IMR-90 (cell line): ENCODE results near the gene AUTS2. TPM values are rescaled to one million over a fixed set of nuclear protein-coding genes. Genes with fewer than 3 reads are reported as not detected.

Experiments used
- ATAC-seq: fragments of 200-7000 bp; cut with Tn5 transposase; 2 replicates; pipeline ENCODE4 v1.9.1; 2020; ENCODE audit warnings: low read depth, mild to moderate bottlenecking, moderate library complexity
- BruUV-seq: library from RNA; stranded (reverse); fragments of 400-500 nt; replicated peaks from 2 replicates; lab custom pipeline; 2021; lab: Mats Ljungman, UMichigan
- CTCF ChIA-PET: fragments of 300-600 bp; formaldehyde crosslinking; extraction: SDS; loops from one replicate; lab custom pipeline; 2021; ENCODE audit warnings: antibody characterized with exemption; lab: Yijun Ruan, JAX
- POLR2A ChIA-PET: fragments of 300-600 bp; sonication (Branson Sonifier 250); formaldehyde crosslinking; loops from one replicate; lab custom pipeline; 2022; ENCODE audit warnings: antibody characterized with exemption; ENCODE audit not compliant: unreplicated experiment; lab: Charles Lee
- DNase-seq: peaks from one replicate; pipeline ENCODE4 v3.0.0; 2013
- H2AFZ ChIP-seq: replicated peaks from 2 replicates; pipeline ENCODE3; 2013; ENCODE audit warnings: low read length, mild to moderate bottlenecking; ENCODE audit not compliant: poor library complexity
- H2AK5ac ChIP-seq: 2 replicates; pipeline ENCODE4 v1.6.1; 2013; ENCODE audit warnings: low read depth, low read length, inconsistent platforms
- H2AK9ac ChIP-seq: replicated peaks from 2 replicates; pipeline ENCODE3; 2013; ENCODE audit warnings: mild to moderate bottlenecking, low read depth, low read length, moderate library complexity; ENCODE audit not compliant: poor library complexity
- H2BK120ac ChIP-seq: 2 replicates; pipeline ENCODE4 v1.6.1; 2013; ENCODE audit warnings: low read depth, low read length, inconsistent platforms
- H2BK15ac ChIP-seq: 3 replicates; pipeline ENCODE4 v1.6.1; 2013; ENCODE audit warnings: low read depth, low read length, inconsistent platforms
- H2BK20ac ChIP-seq: 2 replicates; pipeline ENCODE4 v1.6.1; 2013; ENCODE audit warnings: low read depth, mild to moderate bottlenecking, inconsistent platforms, low read length, moderate library complexity
- H2BK5ac ChIP-seq: 2 replicates; pipeline ENCODE4 v1.6.1; 2013; ENCODE audit warnings: mild to moderate bottlenecking, low read depth, low read length, inconsistent platforms; ENCODE audit not compliant: poor library complexity, severe bottlenecking
- H3K14ac ChIP-seq: replicated peaks from 2 replicates; pipeline ENCODE4 v1.6.1; 2013; ENCODE audit warnings: low read depth, low read length, inconsistent platforms
- H3K18ac ChIP-seq: 2 replicates; pipeline ENCODE4 v1.6.1; 2013; ENCODE audit warnings: low read depth, low read length, control low read depth
- H3K23ac ChIP-seq: 2 replicates; pipeline ENCODE4 v1.6.1; 2013; ENCODE audit warnings: low read depth, low read length, inconsistent platforms
- H3K27ac ChIP-seq: 2 replicates; pipeline ENCODE4 v1.5.1; 2013; ENCODE audit warnings: mild to moderate bottlenecking, control low read depth, low read length; ENCODE audit not compliant: insufficient read depth
- H3K27me3 ChIP-seq: 2 replicates; pipeline ENCODE4 v1.6.1; 2013; ENCODE audit warnings: low read length; ENCODE audit not compliant: control insufficient read depth, insufficient read depth
- H3K36me3 ChIP-seq: 2 replicates; pipeline ENCODE4 v1.6.1; 2013; ENCODE audit warnings: low read length, mixed read lengths; ENCODE audit not compliant: control insufficient read depth, insufficient read depth
- H3K4ac ChIP-seq: 2 replicates; pipeline ENCODE4 v1.6.1; 2013; ENCODE audit warnings: low read depth, low read length, inconsistent platforms
- H3K4me1 ChIP-seq: 2 replicates; pipeline ENCODE4 v1.6.1; 2013; ENCODE audit warnings: low read length, mixed read lengths; ENCODE audit not compliant: control insufficient read depth, insufficient read depth
- H3K4me2 ChIP-seq: 2 replicates; pipeline ENCODE4 v1.6.1; 2013; ENCODE audit warnings: low read depth, mild to moderate bottlenecking, control low read depth, low read length, moderate library complexity
- H3K4me3 ChIP-seq: 2 replicates; pipeline ENCODE4 v1.5.1; 2013; ENCODE audit warnings: low read depth, mild to moderate bottlenecking, control low read depth, low read length, moderate library complexity; ENCODE audit not compliant: insufficient read depth
- H3K56ac ChIP-seq: 2 replicates; pipeline ENCODE4 v1.6.1; 2013; ENCODE audit warnings: low read length, inconsistent platforms; ENCODE audit not compliant: insufficient read depth; ENCODE audit errors: extremely low read depth
- H3K79me1 ChIP-seq, 2 experiments: 2 replicates each; pipeline ENCODE4 v1.6.1; 2013; ENCODE audit warnings: low read length in 2 of 2, inconsistent platforms in 1 of 2, low read depth in 1 of 2
- H3K9ac ChIP-seq: 2 replicates; pipeline ENCODE4 v1.6.1; 2013; ENCODE audit warnings: low read depth, low read length, control low read depth
- H3K9me1 ChIP-seq: 2 replicates; pipeline ENCODE4 v1.6.1; 2013; ENCODE audit warnings: low read length, inconsistent platforms; ENCODE audit not compliant: insufficient read depth
- H3K9me3 ChIP-seq: 2 replicates; pipeline ENCODE4 v1.6.1; 2013; ENCODE audit warnings: low read length; ENCODE audit not compliant: control insufficient read depth, insufficient read depth
- H4K20me1 ChIP-seq: 2 replicates; pipeline ENCODE4 v1.6.1; 2013; ENCODE audit warnings: low read length, inconsistent platforms; ENCODE audit not compliant: insufficient read depth
- H4K5ac ChIP-seq: 2 replicates; pipeline ENCODE4 v1.6.1; 2013; ENCODE audit warnings: mild to moderate bottlenecking, low read depth, low read length, control low read depth
- H4K8ac ChIP-seq, 2 experiments: 2 replicates each; pipeline ENCODE4 v1.6.1; 2013; ENCODE audit warnings: low read depth in 2 of 2, low read length in 2 of 2, control low read depth in 1 of 2, inconsistent platforms in 1 of 2
- H4K91ac ChIP-seq: 2 replicates; pipeline ENCODE4 v1.6.1; 2013; ENCODE audit warnings: low read depth, low read length, inconsistent platforms; ENCODE audit not compliant: insufficient read depth
- BHLHE40 ChIP-seq: fragments of 150-350 bp; IDR thresholded peaks from 2 replicates; pipeline ENCODE4 v1.6.1; 2016; ENCODE audit warnings: mild to moderate bottlenecking, low read depth, low read length
- CEBPB ChIP-seq: IDR thresholded peaks from 2 replicates; pipeline ENCODE4 v1.6.1; 2012; ENCODE audit warnings: low read depth, low read length, improper control_type of control experiment
- CHD1 ChIP-seq: IDR thresholded peaks from 2 replicates; pipeline ENCODE4 v1.6.1; 2012; ENCODE audit warnings: low read depth, low read length, improper control_type of control experiment
- CTCF ChIP-seq: conservative IDR thresholded peaks from 2 replicates; pipeline ENCODE4 v1.5.1; 2012; ENCODE audit warnings: mild to moderate bottlenecking, low read depth, low read length, improper control_type of control experiment
- ELK1 ChIP-seq: fragments of 150-350 bp; IDR thresholded peaks from 2 replicates; pipeline ENCODE4 v1.6.1; 2016; ENCODE audit warnings: low read depth, mild to moderate bottlenecking, low read length, moderate library complexity, borderline replicate concordance
- FOS ChIP-seq: fragments of 150-350 bp; IDR thresholded peaks from 2 replicates; pipeline ENCODE4 v1.6.1; 2016; ENCODE audit warnings: low read depth, low read length
- MAFK ChIP-seq: IDR thresholded peaks from 2 replicates; pipeline ENCODE4 v1.6.1; 2012; ENCODE audit warnings: low read depth, low read length, improper control_type of control experiment
- MAZ ChIP-seq: IDR thresholded peaks from 2 replicates; pipeline ENCODE4 v1.6.1; 2012; ENCODE audit warnings: low read depth, mild to moderate bottlenecking, low read length, improper control_type of control experiment, moderate library complexity, borderline replicate concordance
- MXI1 ChIP-seq: IDR thresholded peaks from 2 replicates; pipeline ENCODE4 v1.6.1; 2012; ENCODE audit warnings: low read depth, mild to moderate bottlenecking, low read length, moderate library complexity, borderline replicate concordance
- NFE2L2 ChIP-seq: fragments of 150-350 bp; IDR thresholded peaks from 2 replicates; pipeline ENCODE4 v1.6.1; 2016; ENCODE audit warnings: low read depth, mild to moderate bottlenecking, low read length
- POLR2A ChIP-seq: IDR thresholded peaks from 2 replicates; pipeline ENCODE4 v1.6.1; 2012; ENCODE audit warnings: mild to moderate bottlenecking, low read depth, low read length
- RAD21 ChIP-seq: IDR thresholded peaks from 2 replicates; pipeline ENCODE4 v1.6.1; 2012; ENCODE audit warnings: low read length, improper control_type of control experiment
- RCOR1 ChIP-seq: IDR thresholded peaks from 2 replicates; pipeline ENCODE4 v1.6.1; 2012; ENCODE audit warnings: mild to moderate bottlenecking, low read length, improper control_type of control experiment; ENCODE audit not compliant: insufficient replicate concordance
- RFX5 ChIP-seq: IDR thresholded peaks from 2 replicates; pipeline ENCODE4 v1.8.0; 2012; ENCODE audit warnings: low read depth, mild to moderate bottlenecking, low read length, moderate library complexity
- SMC3 ChIP-seq: fragments of 150-350 bp; IDR thresholded peaks from 2 replicates; pipeline ENCODE4 v1.6.1; 2016; ENCODE audit warnings: low read depth, mild to moderate bottlenecking, antibody characterized with exemption, low read length, moderate library complexity
- USF2 ChIP-seq: fragments of 150-350 bp; IDR thresholded peaks from 2 replicates; pipeline ENCODE4 v1.6.1; 2017; ENCODE audit warnings: mild to moderate bottlenecking, antibody characterized with exemption, low read length, low read depth
- WGBS, 2 experiments: methylation state at CpG; one replicate each; pipeline versions ENCODE4 v1.1.5 to v1.1.7; 2013; ENCODE audit warnings: missing lambda C conversion rate in 2 of 2; ENCODE audit not compliant: insufficient read length in 1 of 2; ENCODE audit errors: extremely low coverage in 2 of 2; 5-methylcytosine and 5-hydroxymethylcytosine counted together
- dilution Hi-C: fragments of 300-500 bp; cut with HindIII; formaldehyde crosslinking; loops from one replicate; pipeline ENCODE4 v1.14.3; 2018; ENCODE audit warnings: low sequenced_read_pairs; ENCODE audit not compliant: unreplicated experiment
- in situ Hi-C: fragments of 300-500 bp; cut with MboI; formaldehyde crosslinking; loops from 3 replicates; pipeline ENCODE4 v1.14.3; 2019; ENCODE audit warnings: low sequenced_read_pairs, inconsistent platforms, mixed read lengths
- intact Hi-C: fragments of 100-400 bp; cut with micrococcal nuclease; formaldehyde crosslinking; loops from 2 replicates; pipeline ENCODE4 v1.10.0; 2022
- polyA plus RNA-seq, 3 experiments: library from polyadenylated mRNA; depleted of rRNA; stranded (reverse); fragments of >200 nt; gene quantifications; 2 replicates each; pipeline ENCODE4 v1.2.3, GENCODE V29; 2012; ENCODE audit warnings: low replicate concordance in 1 of 3
- total RNA-seq: library from RNA; depleted of rRNA; stranded (reverse); fragments of >200 nt; gene quantifications from 2 replicates; pipeline ENCODE4 v1.2.3, GENCODE V29; 2012

The AUTS2 gene
- total and polyA plus RNA-seq, 2 of the 4 experiments (the other 2 are of a cell fraction), result 0.90 to 3.0 TPM

- Histone ChIP-seq H2AFZ (no peak overlapping the region), H3K27me3 (no peaks in the 10 kb centered on the region), H2BK20ac (no peak overlapping the region), H3K79me1 (no peaks in the 10 kb centered on the region), H2AK9ac (no peak overlapping the region), H3K18ac (no peak overlapping the region), H2AK5ac (no peak overlapping the region), H3K9me1 (no peaks in the 10 kb centered on the region), H4K5ac (no peak overlapping the region), H2BK120ac (no peak overlapping the region), H3K4ac (no peak overlapping the region), H3K4me2 (no peak overlapping the region), H3K23ac (no peak overlapping the region), H3K4me1 (no peaks in the 10 kb centered on the region), H3K56ac (no peak overlapping the region), H3K9me3 (no peaks in the 10 kb centered on the region), H4K20me1 (no peaks in the 10 kb centered on the region), H3K36me3 (no peaks in the 10 kb centered on the region), H3K14ac (no peak overlapping the region), H3K4me3 (no peak overlapping the region), H4K8ac (no peak overlapping the region), H2BK15ac (no peak overlapping the region), H2BK5ac (no peak overlapping the region), H3K27ac (no peak overlapping the region), H3K9ac (no peak overlapping the region), H4K91ac (no peak overlapping the region)
- in situ Hi-C loops, result no loop called here
- WGBS, 2 experiments, result no CpG with 5 or more reads among the region's 2 CpGs
- no peak for ATAC-seq
- no peak for DNase-seq
- POLR2A ChIA-PET, result no interaction called here
- dilution Hi-C loops, result no loop called here
- intact Hi-C loops, result no loop called here
- CTCF ChIA-PET, result no interaction called here
- TF ChIP-seq USF2, result no peak
- no peak for TF ChIP-seq ELK1
- TF ChIP-seq RAD21, result no peak
- TF ChIP-seq NFE2L2, result no peak
- no peak for TF ChIP-seq CEBPB
- no peak for TF ChIP-seq BHLHE40
- no peak for TF ChIP-seq FOS
- no peak for TF ChIP-seq CTCF
- TF ChIP-seq RCOR1, result no peak
- no peak for TF ChIP-seq MXI1
- TF ChIP-seq POLR2A, result no peak
- no peak for TF ChIP-seq RFX5
- TF ChIP-seq CHD1, result no peak
- no peak for TF ChIP-seq MAFK
- no peak for TF ChIP-seq SMC3
- TF ChIP-seq MAZ, result no peak
- BruUV-seq, result no TSS peak
These were observed 23.9 kb downstream of the AUTS2 start for GRCh38 chr7:69622014-69622835.
